K562 (cell line): Measurements from ENCODE around the gene ARL4D. TPM values are rescaled to one million over a fixed set of nuclear protein-coding genes. Genes with fewer than 3 reads are reported as not detected.

Experiments used
- CHCHD3 ChIP-seq: fragments of 250-450 bp; sonication (Bioruptor Pico); IDR thresholded peaks from 2 replicates; pipeline ENCODE4 v2.1.2; 2022; ENCODE audit warnings: mild to moderate bottlenecking
- CREB3 ChIP-seq: fragments of 450-650 bp; conservative IDR thresholded peaks from 2 replicates; pipeline ENCODE4 v1.6.1; 2016; ENCODE audit warnings: missing genetic modification characterization, low read depth, mild to moderate bottlenecking, missing compliant biosample characterization, moderate library complexity
- KDM4B ChIP-seq, 2 experiments: fragments of 450-650 bp in 1 of 2; sonication (generic) in 1 of 2; IDR thresholded peaks; 2 replicates each; pipeline ENCODE4 v1.6.1; 2016 to 2017; ENCODE audit warnings: borderline replicate concordance in 2 of 2, antibody characterized with exemption in 1 of 2, low read depth in 1 of 2, mild to moderate bottlenecking in 1 of 2
- MEF2D ChIP-seq: conservative IDR thresholded peaks from 2 replicates; pipeline ENCODE4 v1.6.1; 2016; ENCODE audit warnings: low read depth, missing genetic modification characterization, missing compliant biosample characterization
- ZKSCAN8 ChIP-seq: fragments of 200-800 bp; sonication (Bioruptor generic); IDR thresholded peaks from 2 replicates; pipeline ENCODE4 v1.6.1; 2016; ENCODE audit warnings: missing genetic modification characterization, missing compliant biosample characterization
- ZNF41 ChIP-seq: fragments of 250-450 bp; sonication (Bioruptor Pico); conservative IDR thresholded peaks from 2 replicates; pipeline ENCODE4 v1.4.0; 2020; ENCODE audit warnings: mild to moderate bottlenecking
- ZNF655 ChIP-seq: fragments of 250-450 bp; sonication (Bioruptor Pico); IDR thresholded peaks from 2 replicates; pipeline ENCODE4 v1.5.0; 2021
- polyA plus RNA-seq, 8 experiments: library from polyadenylated mRNA; depleted of rRNA in 4 of 8; stranded (reverse) in 5 of 8; unstranded in 3 of 8; fragments of >200 nt; fragmentation: Nextera tagmentation in 2 of 8; fragmentation: Illumina TruSeq in 1 of 8; extraction: Ambion mirVana in 2 of 8; extraction: Trizol in 1 of 8; gene quantifications; 2 replicates each; pipeline versions ENCODE4 v1.2.1 to v1.2.3, GENCODE V29; 2011 to 2014; ENCODE audit warnings: inconsistent platforms in 1 of 8, missing spikeins in 1 of 8
- total RNA-seq, 7 experiments: library from RNA; depleted of rRNA in 6 of 7; stranded (reverse); fragments of >200 nt in 6 of 7; fragmentation: Illumina TruSeq in 2 of 7; extraction: Trizol in 2 of 7; gene quantifications; 2 replicates each; pipeline versions ENCODE4 v1.2.1 to v1.2.3, GENCODE V29; 2011 to 2021; ENCODE audit warnings: low replicate concordance in 1 of 7
- TF ChIP-seq, protein P1 (sequence below): fragments of 200-800 bp; sonication (Bioruptor generic); IDR thresholded peaks from 2 replicates; pipeline ENCODE4 v1.6.1; 2016; ENCODE audit warnings: missing genetic modification characterization, missing compliant biosample characterization
- TF ChIP-seq, protein P2 (sequence below): fragments of 450-650 bp; formaldehyde crosslinking; IDR thresholded peaks from 2 replicates; pipeline ENCODE4 v1.4.0; 2020; ENCODE audit warnings: mild to moderate bottlenecking, mixed read lengths

The ARL4D gene
- total and polyA plus RNA-seq, 9 of the 15 experiments (the other 6 are each of a cell fraction or from before 2014, with no cell fraction given) = 0.07 to 0.53 (median 0.28) TPM; not detected in 1

DNA sequence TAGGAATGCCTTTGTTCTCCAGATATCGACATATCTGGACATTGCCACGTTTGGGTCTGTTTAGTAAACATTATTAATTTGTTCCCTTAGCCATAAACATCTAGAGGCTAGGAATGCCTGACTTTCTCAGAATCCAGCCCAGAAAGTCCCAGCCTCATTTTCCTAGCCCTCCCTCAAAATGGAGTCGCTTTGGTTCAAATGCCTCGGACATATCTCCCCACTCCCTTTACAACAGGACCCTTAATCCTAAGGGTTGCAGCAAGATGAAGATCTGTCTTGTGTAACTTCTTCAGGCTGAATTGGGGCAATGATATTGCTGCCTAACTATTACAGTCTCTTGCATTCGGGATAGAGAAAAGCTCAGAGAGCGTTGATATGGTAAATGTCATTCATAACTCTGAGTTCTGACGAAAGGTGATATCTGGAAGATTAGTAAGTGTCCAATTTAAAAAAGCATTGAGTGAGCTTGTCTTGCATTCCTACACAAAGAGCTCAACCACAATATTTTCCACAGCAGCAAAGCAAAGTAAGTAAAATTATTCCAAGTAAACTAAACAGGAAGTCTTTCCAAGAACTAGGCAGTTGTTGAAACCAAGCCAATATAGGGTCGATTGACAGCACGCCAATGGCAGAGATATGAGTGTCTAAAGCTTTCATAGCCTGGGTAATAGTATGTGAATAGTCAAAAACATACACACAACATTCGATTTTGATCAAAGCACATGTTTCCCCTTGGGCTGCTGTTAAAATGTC, 46.0 kb upstream of the ARL4D start (continued):
- TF ChIP-seq, protein P1, sequence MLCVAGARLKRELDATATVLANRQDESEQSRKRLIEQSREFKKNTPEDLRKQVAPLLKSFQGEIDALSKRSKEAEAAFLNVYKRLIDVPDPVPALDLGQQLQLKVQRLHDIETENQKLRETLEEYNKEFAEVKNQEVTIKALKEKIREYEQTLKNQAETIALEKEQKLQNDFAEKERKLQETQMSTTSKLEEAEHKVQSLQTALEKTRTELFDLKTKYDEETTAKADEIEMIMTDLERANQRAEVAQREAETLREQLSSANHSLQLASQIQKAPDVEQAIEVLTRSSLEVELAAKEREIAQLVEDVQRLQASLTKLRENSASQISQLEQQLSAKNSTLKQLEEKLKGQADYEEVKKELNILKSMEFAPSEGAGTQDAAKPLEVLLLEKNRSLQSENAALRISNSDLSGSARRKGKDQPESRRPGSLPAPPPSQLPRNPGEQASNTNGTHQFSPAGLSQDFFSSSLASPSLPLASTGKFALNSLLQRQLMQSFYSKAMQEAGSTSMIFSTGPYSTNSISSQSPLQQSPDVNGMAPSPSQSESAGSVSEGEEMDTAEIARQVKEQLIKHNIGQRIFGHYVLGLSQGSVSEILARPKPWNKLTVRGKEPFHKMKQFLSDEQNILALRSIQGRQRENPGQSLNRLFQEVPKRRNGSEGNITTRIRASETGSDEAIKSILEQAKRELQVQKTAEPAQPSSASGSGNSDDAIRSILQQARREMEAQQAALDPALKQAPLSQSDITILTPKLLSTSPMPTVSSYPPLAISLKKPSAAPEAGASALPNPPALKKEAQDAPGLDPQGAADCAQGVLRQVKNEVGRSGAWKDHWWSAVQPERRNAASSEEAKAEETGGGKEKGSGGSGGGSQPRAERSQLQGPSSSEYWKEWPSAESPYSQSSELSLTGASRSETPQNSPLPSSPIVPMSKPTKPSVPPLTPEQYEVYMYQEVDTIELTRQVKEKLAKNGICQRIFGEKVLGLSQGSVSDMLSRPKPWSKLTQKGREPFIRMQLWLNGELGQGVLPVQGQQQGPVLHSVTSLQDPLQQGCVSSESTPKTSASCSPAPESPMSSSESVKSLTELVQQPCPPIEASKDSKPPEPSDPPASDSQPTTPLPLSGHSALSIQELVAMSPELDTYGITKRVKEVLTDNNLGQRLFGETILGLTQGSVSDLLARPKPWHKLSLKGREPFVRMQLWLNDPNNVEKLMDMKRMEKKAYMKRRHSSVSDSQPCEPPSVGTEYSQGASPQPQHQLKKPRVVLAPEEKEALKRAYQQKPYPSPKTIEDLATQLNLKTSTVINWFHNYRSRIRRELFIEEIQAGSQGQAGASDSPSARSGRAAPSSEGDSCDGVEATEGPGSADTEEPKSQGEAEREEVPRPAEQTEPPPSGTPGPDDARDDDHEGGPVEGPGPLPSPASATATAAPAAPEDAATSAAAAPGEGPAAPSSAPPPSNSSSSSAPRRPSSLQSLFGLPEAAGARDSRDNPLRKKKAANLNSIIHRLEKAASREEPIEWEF (CRISPR knock-in tag) = peak; percentile 84
- TF ChIP-seq ZKSCAN8 (CRISPR knock-in tag) (peak; percentile 89), MEF2D (peak; percentile 81), CHCHD3 (CRISPR knock-in tag) (no peak), ZNF41 (CRISPR knock-in tag) (peak; percentile 91), KDM4B (IDR thresholded peaks at IDR 0.05; ENCODE audit: borderline replicate concordance in 2 of 2, low read depth in 1 of 2) (no peak), ZNF655 (CRISPR knock-in tag) (0 out of 2 replicates have a peak, but pooled peaks have one; percentile 44), CREB3 (tag) (peak; percentile 89)
- TF ChIP-seq, protein P2, sequence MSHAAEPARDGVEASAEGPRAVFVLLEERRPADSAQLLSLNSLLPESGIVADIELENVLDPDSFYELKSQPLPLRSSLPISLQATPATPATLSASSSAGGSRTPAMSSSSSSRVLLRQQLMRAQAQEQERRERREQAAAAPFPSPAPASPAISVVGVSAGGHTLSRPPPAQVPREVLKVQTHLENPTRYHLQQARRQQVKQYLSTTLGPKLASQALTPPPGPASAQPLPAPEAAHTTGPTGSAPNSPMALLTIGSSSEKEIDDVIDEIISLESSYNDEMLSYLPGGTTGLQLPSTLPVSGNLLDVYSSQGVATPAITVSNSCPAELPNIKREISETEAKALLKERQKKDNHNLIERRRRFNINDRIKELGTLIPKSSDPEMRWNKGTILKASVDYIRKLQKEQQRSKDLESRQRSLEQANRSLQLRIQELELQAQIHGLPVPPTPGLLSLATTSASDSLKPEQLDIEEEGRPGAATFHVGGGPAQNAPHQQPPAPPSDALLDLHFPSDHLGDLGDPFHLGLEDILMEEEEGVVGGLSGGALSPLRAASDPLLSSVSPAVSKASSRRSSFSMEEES (CRISPR knock-in tag) = peak; percentile 56; the same call in 1 of the 2 replicates
- TF ChIP-seq, all 486 proteins: peak for 128
